ENCODE measurements around the gene PRORP.

DNA sequence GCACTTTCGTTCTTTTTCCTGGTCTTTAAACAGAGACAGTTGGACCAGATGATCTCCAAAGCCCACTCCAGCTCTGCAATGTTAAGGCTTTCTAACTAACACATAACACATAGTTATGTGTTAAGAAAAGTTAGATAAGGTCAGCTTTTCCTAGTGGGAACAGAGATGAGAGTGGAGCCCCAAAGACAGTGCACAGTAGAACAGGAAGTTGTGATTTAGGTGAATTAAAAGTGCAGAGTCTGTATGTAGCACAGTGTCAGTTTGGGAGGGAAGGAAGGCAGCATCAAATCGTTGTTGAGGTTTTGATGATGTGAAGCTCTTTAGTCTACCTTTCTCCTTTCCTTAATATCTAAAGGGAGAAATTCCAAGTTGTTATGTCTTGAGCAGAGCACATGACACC is 31.7 kb downstream of the PRORP start:
- TF ChIP-seq, protein P1, sequence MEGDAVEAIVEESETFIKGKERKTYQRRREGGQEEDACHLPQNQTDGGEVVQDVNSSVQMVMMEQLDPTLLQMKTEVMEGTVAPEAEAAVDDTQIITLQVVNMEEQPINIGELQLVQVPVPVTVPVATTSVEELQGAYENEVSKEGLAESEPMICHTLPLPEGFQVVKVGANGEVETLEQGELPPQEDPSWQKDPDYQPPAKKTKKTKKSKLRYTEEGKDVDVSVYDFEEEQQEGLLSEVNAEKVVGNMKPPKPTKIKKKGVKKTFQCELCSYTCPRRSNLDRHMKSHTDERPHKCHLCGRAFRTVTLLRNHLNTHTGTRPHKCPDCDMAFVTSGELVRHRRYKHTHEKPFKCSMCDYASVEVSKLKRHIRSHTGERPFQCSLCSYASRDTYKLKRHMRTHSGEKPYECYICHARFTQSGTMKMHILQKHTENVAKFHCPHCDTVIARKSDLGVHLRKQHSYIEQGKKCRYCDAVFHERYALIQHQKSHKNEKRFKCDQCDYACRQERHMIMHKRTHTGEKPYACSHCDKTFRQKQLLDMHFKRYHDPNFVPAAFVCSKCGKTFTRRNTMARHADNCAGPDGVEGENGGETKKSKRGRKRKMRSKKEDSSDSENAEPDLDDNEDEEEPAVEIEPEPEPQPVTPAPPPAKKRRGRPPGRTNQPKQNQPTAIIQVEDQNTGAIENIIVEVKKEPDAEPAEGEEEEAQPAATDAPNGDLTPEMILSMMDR (IDR thresholded peaks at IDR 0.05) = no peak
- TF ChIP-seq POLR2AphosphoS5 (IDR thresholded peaks at IDR 0.05) = no peak
- no peak for TF ChIP-seq POLR2A (IDR thresholded peaks at IDR 0.05)

Measured in breast epithelium (tissue), 3 donors.